NCI-H524 (cell line): ENCODE data around the gene JAML.
"Not testable (repeated sequence)": the region's sequence is repeated elsewhere in the genome, so short reads cannot be mapped to it uniquely, and the experiment has no call there.

Source experiments
- DNase-seq, 2 experiments: peaks; one replicate each; lab custom pipeline; 2025; lab: John Stamatoyannopoulos, UW

Gene JAML

GRCh38 chr11:118193910-118194566 is 30.8 kb downstream of the JAML start:
- DNase-seq, result no peak

GRCh38 chr11:118192817-118193216 is 32.0 kb downstream of the JAML start:
- not testable (repeated sequence) for DNase-seq

- not testable (repeated sequence) for DNase-seq
These were observed 33.8 kb downstream of the JAML start for GRCh38 chr11:118190942-118191506.

GRCh38 chr11:118186346-118187107 is 38.3 kb downstream of the JAML start:
- DNase-seq, result no peak

GRCh38 chr11:118184784-118185579 is 39.8 kb downstream of the JAML start:
- DNase-seq, result no peak

- DNase-seq, result not testable (repeated sequence)
These were observed 41.1 kb downstream of the JAML start for GRCh38 chr11:118183691-118184090.

- DNase-seq, result peak; percentile 8 to 74
These were observed 44.5 kb downstream of the JAML start for GRCh38 chr11:118180300-118180703.

GRCh38 chr11:118176778-118177134 is 48.1 kb downstream of the JAML start:
- DNase-seq, result no peak

- peak in 1 of 2 experiments; percentile 22 for DNase-seq
These were observed 48.6 kb downstream of the JAML start, which contains the start of gene SCN2B for GRCh38 chr11:118175993-118176777. Gene SCN2B, minus strand, starts transcription at chr11:118176639. Its CDS starts 208 bp downstream, at chr11:118176431.

GRCh38 chr11:118175031-118175992 is 49.5 kb downstream of the JAML start:
- no peak for DNase-seq

GRCh38 chr11:118174006-118174567 is 50.7 kb downstream of the JAML start:
- DNase-seq, result no peak

GRCh38 chr11:118172356-118172755 is 52.5 kb downstream of the JAML start:
- DNase-seq, result no peak

- peak; percentile 33 to 73 for DNase-seq
These were observed 53.3 kb downstream of the JAML start for GRCh38 chr11:118171269-118172062.

GRCh38 chr11:118170882-118171268 is 53.9 kb downstream of the JAML start:
- DNase-seq, result peak in 1 of 2 experiments; percentile 68

GRCh38 chr11:118170231-118170630 is 54.6 kb downstream of the JAML start:
- no peak for DNase-seq

GRCh38 chr11:118169300-118170140 is 55.3 kb downstream of the JAML start:
- no peak for DNase-seq

GRCh38 chr11:118168751-118169150 is 56.1 kb downstream of the JAML start:
- DNase-seq, result no peak

- no peak for DNase-seq
These were observed 56.5 kb downstream of the JAML start for GRCh38 chr11:118168316-118168715.
